ENCODE results near the gene FARS2.

The FARS2 gene

GRCh38 chr6:5632348-5632935, 371.1 kb downstream of the FARS2 start:
- 98% methylated on average over 5 of the region's 7 CpGs for WGBS (ENCODE audit: insufficient coverage)
- DNase-seq: peak in 2 of 3 donors; percentile 5 to 18
- no peak overlapping the region for H3K27ac ChIP-seq (ENCODE audit: insufficient read depth in 1 of 2, low read depth in 1 of 2, low read length in 2 of 2, poor library complexity in 1 of 2, severe bottlenecking in 2 of 2)
- no peak overlapping the region for H3K4me3 ChIP-seq (ENCODE audit: control insufficient read depth in 1 of 7, extremely low read depth in 1 of 7, insufficient read depth in 4 of 7, low read depth in 2 of 7, low read length in 6 of 7)
- H3K9me3 ChIP-seq (ENCODE audit: control extremely low read depth in 1 of 5, control insufficient read depth in 4 of 5, insufficient read depth in 2 of 5, low read depth in 1 of 5, low read length in 4 of 5): no peaks in the 10 kb centered on the region
- H3K27me3 ChIP-seq (replicated peaks in 2 of 5; ENCODE audit: control insufficient read depth in 4 of 5, insufficient read depth in 5 of 5, low read length in 4 of 5): no peaks in the 10 kb centered on the region
- ChIA-PET CTCF (no interaction called here), POLR2A (no interaction called here)
- H3K4me1 ChIP-seq (ENCODE audit: control extremely low read depth in 1 of 4, control insufficient read depth in 4 of 4, insufficient read depth in 4 of 4, low read length in 3 of 4): peaks cover 0 to 8% (median under 1%) of the 10 kb centered on the region in 4 experiments
- H3K36me3 ChIP-seq (ENCODE audit: control insufficient read depth in 4 of 4, insufficient read depth in 4 of 4, low read length in 3 of 4): no peaks in the 10 kb centered on the region

- H3K9me3 ChIP-seq (ENCODE audit: control extremely low read depth in 1 of 5, control insufficient read depth in 4 of 5, insufficient read depth in 2 of 5, low read depth in 1 of 5, low read length in 4 of 5): peaks cover 0 to 2% (median under 1%) of the 10 kb centered on the region in 5 experiments
- H3K27me3 ChIP-seq (replicated peaks in 2 of 5; ENCODE audit: control insufficient read depth in 4 of 5, insufficient read depth in 5 of 5, low read length in 4 of 5): no peaks in the 10 kb centered on the region
- POLR2A ChIA-PET: no interaction called here
- no peak for DNase-seq
- no peak overlapping the region for H3K4me3 ChIP-seq (ENCODE audit: control insufficient read depth in 1 of 7, extremely low read depth in 1 of 7, insufficient read depth in 4 of 7, low read depth in 2 of 7, low read length in 6 of 7)
- CTCF ChIA-PET: no interaction called here
- 97% methylated on average over 3 of the region's 4 CpGs for WGBS (ENCODE audit: insufficient coverage)
- no peak overlapping the region for H3K27ac ChIP-seq (ENCODE audit: insufficient read depth in 1 of 2, low read depth in 1 of 2, low read length in 2 of 2, poor library complexity in 1 of 2, severe bottlenecking in 2 of 2)
- no peaks in the 10 kb centered on the region for H3K36me3 ChIP-seq (ENCODE audit: control insufficient read depth in 4 of 4, insufficient read depth in 4 of 4, low read length in 3 of 4)
- H3K4me1 ChIP-seq (ENCODE audit: control extremely low read depth in 1 of 4, control insufficient read depth in 4 of 4, insufficient read depth in 4 of 4, low read length in 3 of 4): no peaks in the 10 kb centered on the region
Measured at GRCh38 chr6:5634525-5634924, 373.2 kb downstream of the FARS2 start.

- H3K27ac ChIP-seq (ENCODE audit: insufficient read depth in 1 of 2, low read depth in 1 of 2, low read length in 2 of 2, poor library complexity in 1 of 2, severe bottlenecking in 2 of 2): no peak overlapping the region
- DNase-seq: no peak
- H3K9me3 ChIP-seq (ENCODE audit: control extremely low read depth in 1 of 5, control insufficient read depth in 4 of 5, insufficient read depth in 2 of 5, low read depth in 1 of 5, low read length in 4 of 5): peaks cover 0 to 17% (median 15%) of the 10 kb centered on the region in 5 experiments
- no peaks in the 10 kb centered on the region for H3K4me1 ChIP-seq (ENCODE audit: control extremely low read depth in 1 of 4, control insufficient read depth in 4 of 4, insufficient read depth in 4 of 4, low read length in 3 of 4)
- H3K36me3 ChIP-seq (ENCODE audit: control insufficient read depth in 4 of 4, insufficient read depth in 4 of 4, low read length in 3 of 4): peaks cover 0 to 6% (median 4%) of the 10 kb centered on the region in 4 experiments
- CTCF ChIA-PET: no interaction called here
- H3K4me3 ChIP-seq (ENCODE audit: control insufficient read depth in 1 of 7, extremely low read depth in 1 of 7, insufficient read depth in 4 of 7, low read depth in 2 of 7, low read length in 6 of 7): no peak overlapping the region
- POLR2A ChIA-PET: no interaction called here
- no peaks in the 10 kb centered on the region for H3K27me3 ChIP-seq (replicated peaks in 2 of 5; ENCODE audit: control insufficient read depth in 4 of 5, insufficient read depth in 5 of 5, low read length in 4 of 5)
- WGBS (ENCODE audit: insufficient coverage): 97% methylated on average over 16 of the region's 16 CpGs
Measured at GRCh38 chr6:5636210-5637030, 375.1 kb downstream of the FARS2 start.

- ChIA-PET POLR2A (no interaction called here), CTCF (no interaction called here)
- 100% methylated on average over 3 of the region's 5 CpGs for WGBS (ENCODE audit: insufficient coverage)
- peaks cover 0 to 17% (median 15%) of the 10 kb centered on the region in 5 experiments for H3K9me3 ChIP-seq (ENCODE audit: control extremely low read depth in 1 of 5, control insufficient read depth in 4 of 5, insufficient read depth in 2 of 5, low read depth in 1 of 5, low read length in 4 of 5)
- no peaks in the 10 kb centered on the region for H3K27me3 ChIP-seq (replicated peaks in 2 of 5; ENCODE audit: control insufficient read depth in 4 of 5, insufficient read depth in 5 of 5, low read length in 4 of 5)
- H3K4me1 ChIP-seq (ENCODE audit: control extremely low read depth in 1 of 4, control insufficient read depth in 4 of 4, insufficient read depth in 4 of 4, low read length in 3 of 4): no peaks in the 10 kb centered on the region
- no peak for DNase-seq
- peaks cover 0 to 6% (median 5%) of the 10 kb centered on the region in 4 experiments for H3K36me3 ChIP-seq (ENCODE audit: control insufficient read depth in 4 of 4, insufficient read depth in 4 of 4, low read length in 3 of 4)
- H3K4me3 ChIP-seq (ENCODE audit: control insufficient read depth in 1 of 7, extremely low read depth in 1 of 7, insufficient read depth in 4 of 7, low read depth in 2 of 7, low read length in 6 of 7): no peak overlapping the region
- no peak overlapping the region for H3K27ac ChIP-seq (ENCODE audit: insufficient read depth in 1 of 2, low read depth in 1 of 2, low read length in 2 of 2, poor library complexity in 1 of 2, severe bottlenecking in 2 of 2)
Measured at GRCh38 chr6:5637714-5638113, 376.4 kb downstream of the FARS2 start.

- H3K27ac ChIP-seq (ENCODE audit: insufficient read depth in 1 of 2, low read depth in 1 of 2, low read length in 2 of 2, poor library complexity in 1 of 2, severe bottlenecking in 2 of 2): no peak overlapping the region
- POLR2A ChIA-PET: no interaction called here
- no peak overlapping the region for H3K4me3 ChIP-seq (ENCODE audit: control insufficient read depth in 1 of 7, extremely low read depth in 1 of 7, insufficient read depth in 4 of 7, low read depth in 2 of 7, low read length in 6 of 7)
- no peaks in the 10 kb centered on the region for H3K4me1 ChIP-seq (ENCODE audit: control extremely low read depth in 1 of 4, control insufficient read depth in 4 of 4, insufficient read depth in 4 of 4, low read length in 3 of 4)
- H3K36me3 ChIP-seq (ENCODE audit: control insufficient read depth in 4 of 4, insufficient read depth in 4 of 4, low read length in 3 of 4): peaks cover 0 to 6% (median 5%) of the 10 kb centered on the region in 4 experiments
- CTCF ChIA-PET: no interaction called here
- 94% methylated on average over 7 of the region's 8 CpGs for WGBS (ENCODE audit: insufficient coverage)
- peaks cover 0 to 17% (median 15%) of the 10 kb centered on the region in 5 experiments for H3K9me3 ChIP-seq (ENCODE audit: control extremely low read depth in 1 of 5, control insufficient read depth in 4 of 5, insufficient read depth in 2 of 5, low read depth in 1 of 5, low read length in 4 of 5)
- H3K27me3 ChIP-seq (replicated peaks in 2 of 5; ENCODE audit: control insufficient read depth in 4 of 5, insufficient read depth in 5 of 5, low read length in 4 of 5): no peaks in the 10 kb centered on the region
- no peak for DNase-seq
Measured at GRCh38 chr6:5638666-5639065, 377.4 kb downstream of the FARS2 start.

GRCh38 chr6:5639193-5639592, 377.9 kb downstream of the FARS2 start:
- no peak overlapping the region for H3K27ac ChIP-seq (ENCODE audit: insufficient read depth in 1 of 2, low read depth in 1 of 2, low read length in 2 of 2, poor library complexity in 1 of 2, severe bottlenecking in 2 of 2)
- no peak overlapping the region for H3K4me3 ChIP-seq (ENCODE audit: control insufficient read depth in 1 of 7, extremely low read depth in 1 of 7, insufficient read depth in 4 of 7, low read depth in 2 of 7, low read length in 6 of 7)
- no peaks in the 10 kb centered on the region for H3K4me1 ChIP-seq (ENCODE audit: control extremely low read depth in 1 of 4, control insufficient read depth in 4 of 4, insufficient read depth in 4 of 4, low read length in 3 of 4)
- 94% methylated on average over 2 of the region's 2 CpGs for WGBS (ENCODE audit: insufficient coverage)
- CTCF ChIA-PET: no interaction called here
- POLR2A ChIA-PET: no interaction called here
- H3K9me3 ChIP-seq (ENCODE audit: control extremely low read depth in 1 of 5, control insufficient read depth in 4 of 5, insufficient read depth in 2 of 5, low read depth in 1 of 5, low read length in 4 of 5): peaks cover 0 to 17% (median 15%) of the 10 kb centered on the region in 5 experiments
- H3K36me3 ChIP-seq (ENCODE audit: control insufficient read depth in 4 of 4, insufficient read depth in 4 of 4, low read length in 3 of 4): peaks cover 0 to 6% (median 5%) of the 10 kb centered on the region in 4 experiments
- no peaks in the 10 kb centered on the region for H3K27me3 ChIP-seq (replicated peaks in 2 of 5; ENCODE audit: control insufficient read depth in 4 of 5, insufficient read depth in 5 of 5, low read length in 4 of 5)
- no peak for DNase-seq

GRCh38 chr6:5640614-5641013, 379.3 kb downstream of the FARS2 start:
- no peak for DNase-seq
- peaks cover 0 to 6% (median 5%) of the 10 kb centered on the region in 4 experiments for H3K36me3 ChIP-seq (ENCODE audit: control insufficient read depth in 4 of 4, insufficient read depth in 4 of 4, low read length in 3 of 4)
- POLR2A ChIA-PET: no interaction called here
- 100% methylated on average over 4 of the region's 4 CpGs for WGBS (ENCODE audit: insufficient coverage)
- CTCF ChIA-PET: no interaction called here
- H3K9me3 ChIP-seq (ENCODE audit: control extremely low read depth in 1 of 5, control insufficient read depth in 4 of 5, insufficient read depth in 2 of 5, low read depth in 1 of 5, low read length in 4 of 5): peaks cover 0 to 17% (median 15%) of the 10 kb centered on the region in 5 experiments
- H3K27ac ChIP-seq (ENCODE audit: insufficient read depth in 1 of 2, low read depth in 1 of 2, low read length in 2 of 2, poor library complexity in 1 of 2, severe bottlenecking in 2 of 2): no peak overlapping the region
- no peaks in the 10 kb centered on the region for H3K4me1 ChIP-seq (ENCODE audit: control extremely low read depth in 1 of 4, control insufficient read depth in 4 of 4, insufficient read depth in 4 of 4, low read length in 3 of 4)
- no peak overlapping the region for H3K4me3 ChIP-seq (ENCODE audit: control insufficient read depth in 1 of 7, extremely low read depth in 1 of 7, insufficient read depth in 4 of 7, low read depth in 2 of 7, low read length in 6 of 7)
- H3K27me3 ChIP-seq (replicated peaks in 2 of 5; ENCODE audit: control insufficient read depth in 4 of 5, insufficient read depth in 5 of 5, low read length in 4 of 5): no peaks in the 10 kb centered on the region
